GM23338 (cell line): Measurements from ENCODE around the gene ARMC5. TPM values are rescaled to one million over a fixed set of nuclear protein-coding genes. Genes with fewer than 3 reads are reported as not detected.

Experiments
- ATAC-seq: fragments of 200-7000 bp; cut with Tn5 transposase; 3 replicates; pipeline ENCODE4 v1.9.1; 2020
- DNase-seq: peaks from one replicate; pipeline ENCODE4 v3.0.0-alpha.2; 2015; ENCODE audit warnings: low spot score
- H2AFZ ChIP-seq: fragments of 200-600 bp; sonication (generic); 2 replicates; pipeline ENCODE4 v1.8.0; 2016; ENCODE audit warnings: antibody characterized with exemption, mild to moderate bottlenecking, moderate library complexity
- H3F3A ChIP-seq: fragments of 200-600 bp; sonication (generic); replicated peaks from 2 replicates; pipeline ENCODE4 v1.8.0; 2017; ENCODE audit warnings: antibody characterized with exemption, mixed run types, low read depth
- H3K27ac ChIP-seq: fragments of 200-600 bp; sonication (generic); 2 replicates; pipeline ENCODE4 v1.6.1; 2016; ENCODE audit warnings: low read depth
- H3K27me3 ChIP-seq: fragments of 200-600 bp; sonication (generic); 2 replicates; pipeline ENCODE4 v1.8.0; 2016; ENCODE audit warnings: mild to moderate bottlenecking, mixed run types, moderate library complexity; ENCODE audit not compliant: insufficient read depth
- H3K36me3 ChIP-seq: fragments of 200-600 bp; sonication (generic); 2 replicates; pipeline ENCODE4 v1.8.0; 2016; ENCODE audit warnings: mild to moderate bottlenecking; ENCODE audit not compliant: insufficient read depth
- H3K4me1 ChIP-seq: fragments of 200-600 bp; sonication (generic); 2 replicates; pipeline ENCODE4 v1.8.0; 2016; ENCODE audit warnings: mild to moderate bottlenecking, moderate library complexity; ENCODE audit not compliant: insufficient read depth
- H3K4me2 ChIP-seq: fragments of 200-600 bp; sonication (generic); 2 replicates; pipeline ENCODE4 v1.7.1; 2017; ENCODE audit warnings: mixed run types
- H3K4me3 ChIP-seq: fragments of 200-600 bp; sonication (generic); 2 replicates; pipeline ENCODE4 v1.6.1; 2016; ENCODE audit warnings: mixed run types
- H3K79me2 ChIP-seq: fragments of 200-600 bp; sonication (generic); replicated peaks from 2 replicates; pipeline ENCODE4 v1.8.0; 2017; ENCODE audit warnings: mild to moderate bottlenecking; ENCODE audit not compliant: insufficient read depth
- H3K9me2 ChIP-seq: fragments of 200-600 bp; sonication (generic); 2 replicates; pipeline ENCODE4 v1.8.0; 2017; ENCODE audit not compliant: insufficient read depth
- H4K20me1 ChIP-seq: fragments of 200-600 bp; sonication (generic); replicated peaks from 2 replicates; pipeline ENCODE4 v1.8.0; 2017; ENCODE audit warnings: mild to moderate bottlenecking; ENCODE audit not compliant: insufficient read depth
- H3K27ac Mint-ChIP-seq: 2 replicates; pipeline ENCODE4 v1.8.0; 2020; ENCODE audit warnings: inconsistent platforms, mild to moderate bottlenecking, moderate library complexity, mixed read lengths
- H3K27me3 Mint-ChIP-seq: 3 replicates; pipeline ENCODE4 v1.8.0; 2022; ENCODE audit warnings: low read depth, mild to moderate bottlenecking, moderate library complexity, mixed read lengths, inconsistent platforms; ENCODE audit not compliant: insufficient read depth, poor library complexity
- H3K36me3 Mint-ChIP-seq: 3 replicates; pipeline ENCODE4 v1.8.0; 2021; ENCODE audit warnings: low read depth, mild to moderate bottlenecking, inconsistent platforms, moderate library complexity, mixed read lengths
- H3K4me1 Mint-ChIP-seq: 3 replicates; pipeline ENCODE4 v1.8.0; 2020; ENCODE audit warnings: mild to moderate bottlenecking, inconsistent platforms, mixed read lengths
- H3K4me3 Mint-ChIP-seq: 3 replicates; pipeline ENCODE4 v1.8.0; 2021; ENCODE audit warnings: moderate library complexity, mild to moderate bottlenecking, inconsistent platforms, mixed read lengths
- H3K9me3 Mint-ChIP-seq: 3 replicates; pipeline ENCODE4 v1.8.0; 2020; ENCODE audit warnings: moderate library complexity, mild to moderate bottlenecking, inconsistent platforms, mixed read lengths
- CREB1 ChIP-seq: fragments of 250-450 bp; sonication (Bioruptor Pico); IDR thresholded peaks from 2 replicates; pipeline ENCODE4 v1.5.0; 2020; ENCODE audit warnings: low read depth, mild to moderate bottlenecking, moderate library complexity
- EZH2phosphoT487 ChIP-seq: fragments of 200-600 bp; sonication (generic); IDR thresholded peaks from one replicate; pipeline ENCODE4 v1.8.1; 2018; ENCODE audit warnings: antibody characterized with exemption; ENCODE audit not compliant: unreplicated experiment
- JUNB ChIP-seq: IDR thresholded peaks from one replicate; pipeline ENCODE4 v1.6.1; 2016; ENCODE audit warnings: antibody characterized with exemption; ENCODE audit not compliant: unreplicated experiment
- ZNF114 ChIP-seq: fragments of 250-450 bp; sonication (Bioruptor Pico); IDR thresholded peaks from 2 replicates; pipeline ENCODE4 v1.5.0; 2020; ENCODE audit warnings: mild to moderate bottlenecking, moderate library complexity
- ZNF462 ChIP-seq: fragments of 250-450 bp; sonication (Bioruptor Pico); IDR thresholded peaks from 2 replicates; pipeline ENCODE4 v1.5.0; 2020; ENCODE audit warnings: mild to moderate bottlenecking, moderate library complexity
- polyA plus RNA-seq: library from polyadenylated mRNA; unstranded; fragments of >200 nt; fragmentation: Nextera tagmentation; extraction: Ambion mirVana; gene quantifications from 2 replicates; pipeline ENCODE4 v1.2.1, GENCODE V29; 2016
- total RNA-seq: library from RNA; depleted of rRNA; stranded (reverse); fragments of >200 nt; shearing (Covaris generic); gene quantifications from 2 replicates; pipeline ENCODE4 v1.2.3, GENCODE V29; 2014
- TF ChIP-seq, protein P1 (sequence below): IDR thresholded peaks from one replicate; pipeline ENCODE4 v1.6.1; 2018; ENCODE audit warnings: antibody characterized with exemption; ENCODE audit not compliant: unreplicated experiment

ARMC5 gene
- total and polyA plus RNA-seq, 2 experiments from 2014 or later = 5.9 to 11.3 TPM

DNA sequence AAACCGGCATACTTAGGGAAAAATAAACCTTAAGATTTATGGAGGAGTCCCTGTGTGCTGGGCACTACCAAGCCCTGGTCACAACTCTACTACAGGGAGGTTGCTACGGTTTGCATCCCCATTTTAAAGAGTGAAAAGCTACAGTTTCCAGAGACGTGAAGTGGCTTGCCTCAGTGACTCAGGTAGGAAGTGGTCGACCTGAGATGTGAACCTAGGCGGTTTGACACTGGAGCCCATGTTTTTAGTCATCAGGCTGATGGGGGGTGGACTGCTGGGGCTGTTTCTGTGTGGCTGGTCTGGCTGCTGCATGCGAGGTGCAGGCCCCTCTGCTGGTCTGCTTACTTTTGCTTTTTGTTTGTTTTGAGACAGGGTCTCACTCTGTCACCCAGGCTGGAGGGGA, 37.7 kb upstream of the ARMC5 start:
- H3K27me3 Mint-ChIP-seq = peaks cover 19% of the 10 kb centered on the region
- no peak for ATAC-seq
- H3K27me3 ChIP-seq = peaks cover 13% of the 10 kb centered on the region

More for the DNA sequence above, 37.7 kb upstream of the ARMC5 start:
- Histone ChIP-seq H3K4me2 (no peak overlapping the region), H2AFZ (no peak overlapping the region), H3K4me1 (no peaks in the 10 kb centered on the region), H3K4me3 (no peak overlapping the region), H3K27ac (no peak overlapping the region), H3K79me2 (no peaks in the 10 kb centered on the region), H3K36me3 (no peaks in the 10 kb centered on the region), H3F3A (no peaks in the 10 kb centered on the region), H4K20me1 (no peaks in the 10 kb centered on the region), H3K9me2 (no peaks in the 10 kb centered on the region)
- Mint-ChIP-seq H3K9me3 (peaks cover 12% of the 10 kb centered on the region), H3K36me3 (peaks cover 4% of the 10 kb centered on the region; the same call in 1 of the 3 replicates), H3K4me1 (no peaks in the 10 kb centered on the region; the same call in 2 of the 3 replicates), H3K27ac (no peak overlapping the region), H3K4me3 (no peak overlapping the region)
- DNase-seq = no peak
- TF ChIP-seq ZNF462 (no peak), JUNB (no peak), EZH2phosphoT487 (no peak), CREB1 (CRISPR knock-in tag) (no peak), ZNF114 (no peak)
- TF ChIP-seq, protein P1, sequence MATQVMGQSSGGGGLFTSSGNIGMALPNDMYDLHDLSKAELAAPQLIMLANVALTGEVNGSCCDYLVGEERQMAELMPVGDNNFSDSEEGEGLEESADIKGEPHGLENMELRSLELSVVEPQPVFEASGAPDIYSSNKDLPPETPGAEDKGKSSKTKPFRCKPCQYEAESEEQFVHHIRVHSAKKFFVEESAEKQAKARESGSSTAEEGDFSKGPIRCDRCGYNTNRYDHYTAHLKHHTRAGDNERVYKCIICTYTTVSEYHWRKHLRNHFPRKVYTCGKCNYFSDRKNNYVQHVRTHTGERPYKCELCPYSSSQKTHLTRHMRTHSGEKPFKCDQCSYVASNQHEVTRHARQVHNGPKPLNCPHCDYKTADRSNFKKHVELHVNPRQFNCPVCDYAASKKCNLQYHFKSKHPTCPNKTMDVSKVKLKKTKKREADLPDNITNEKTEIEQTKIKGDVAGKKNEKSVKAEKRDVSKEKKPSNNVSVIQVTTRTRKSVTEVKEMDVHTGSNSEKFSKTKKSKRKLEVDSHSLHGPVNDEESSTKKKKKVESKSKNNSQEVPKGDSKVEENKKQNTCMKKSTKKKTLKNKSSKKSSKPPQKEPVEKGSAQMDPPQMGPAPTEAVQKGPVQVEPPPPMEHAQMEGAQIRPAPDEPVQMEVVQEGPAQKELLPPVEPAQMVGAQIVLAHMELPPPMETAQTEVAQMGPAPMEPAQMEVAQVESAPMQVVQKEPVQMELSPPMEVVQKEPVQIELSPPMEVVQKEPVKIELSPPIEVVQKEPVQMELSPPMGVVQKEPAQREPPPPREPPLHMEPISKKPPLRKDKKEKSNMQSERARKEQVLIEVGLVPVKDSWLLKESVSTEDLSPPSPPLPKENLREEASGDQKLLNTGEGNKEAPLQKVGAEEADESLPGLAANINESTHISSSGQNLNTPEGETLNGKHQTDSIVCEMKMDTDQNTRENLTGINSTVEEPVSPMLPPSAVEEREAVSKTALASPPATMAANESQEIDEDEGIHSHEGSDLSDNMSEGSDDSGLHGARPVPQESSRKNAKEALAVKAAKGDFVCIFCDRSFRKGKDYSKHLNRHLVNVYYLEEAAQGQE = no peak
